Activated CD4-positive, alpha-beta memory T cell treated with anti-CD3 and anti-CD28 coated beads, Interleukin-2, amount 10 ng/mL, durations not matched to agents 7 days and 5 days (primary cell): ENCODE data around the gene ZNF280B. TPM values are rescaled to one million over a fixed set of nuclear protein-coding genes. Genes with fewer than 3 reads are reported as not detected.

ENCODE experiments used
- CTCF ChIA-PET: fragments of 350-600 bp; sonication (Branson Sonifier 250); formaldehyde crosslinking; loops from one replicate; lab custom pipeline; 2021; ENCODE audit warnings: antibody characterized with exemption, inconsistent platforms; lab: Charles Lee
- POLR2A ChIA-PET: fragments of 350-600 bp; sonication (Branson Sonifier 250); formaldehyde crosslinking; loops from one replicate; lab custom pipeline; 2021; ENCODE audit warnings: antibody characterized with exemption; lab: Charles Lee
- DNase-seq: peaks from one replicate; pipeline ENCODE4 v3.0.0-alpha.2; 2020
- H3K27ac Mint-ChIP-seq: one replicate; pipeline ENCODE4 v1.8.0; 2021; ENCODE audit warnings: mild to moderate bottlenecking, mixed read lengths
- H3K27me3 Mint-ChIP-seq: one replicate; pipeline ENCODE4 v1.8.0; 2021; ENCODE audit warnings: mixed read lengths
- H3K36me3 Mint-ChIP-seq: one replicate; pipeline ENCODE4 v1.8.0; 2021; ENCODE audit warnings: low read depth, mixed read lengths
- H3K4me1 Mint-ChIP-seq: one replicate; pipeline ENCODE4 v1.8.0; 2021; ENCODE audit warnings: mixed read lengths
- H3K4me3 Mint-ChIP-seq: one replicate; pipeline ENCODE4 v1.8.0; 2021; ENCODE audit warnings: mild to moderate bottlenecking, mixed read lengths
- H3K9me3 Mint-ChIP-seq: one replicate; pipeline ENCODE4 v1.8.0; 2021; ENCODE audit warnings: mixed read lengths
- total RNA-seq, 2 experiments: library from RNA; stranded (reverse); gene quantifications; one replicate each; pipeline ENCODE4 v1.2.3, GENCODE V29; 2021

Gene ZNF280B
- total RNA-seq, 2 experiments from 2014 or later = 2.0 TPM

DNA sequence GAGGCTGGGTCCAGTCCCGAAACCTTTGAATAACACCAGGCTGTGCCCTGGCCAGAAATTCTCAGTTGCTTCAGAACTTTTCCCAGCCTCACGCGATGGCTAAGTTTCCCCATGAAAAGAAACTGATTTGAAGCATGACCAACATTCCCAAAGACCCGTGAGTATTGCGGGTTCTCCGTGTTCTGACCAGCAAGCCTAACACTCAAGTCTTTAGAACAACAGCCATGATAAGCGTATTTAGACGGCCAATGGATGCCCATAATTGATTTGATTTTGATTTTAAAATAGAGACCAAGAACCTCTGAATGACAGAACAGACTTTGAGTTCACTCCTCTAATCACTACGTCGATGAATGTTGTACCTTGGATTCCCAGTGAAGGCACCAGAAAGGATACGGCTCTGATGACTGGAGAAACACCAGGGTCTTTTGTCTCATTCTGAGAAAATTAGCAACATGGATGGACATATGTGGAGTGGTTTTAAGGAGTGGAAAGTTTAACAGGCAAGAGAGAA lies 43.9 kb downstream of the ZNF280B start:
- POLR2A ChIA-PET = no interaction called here
- no peak overlapping the region for H3K27ac Mint-ChIP-seq
- no peak for DNase-seq
- CTCF ChIA-PET = interaction anchor here (0.5 to 2.4 kb wide), 11 partner anchors 14 to 420 kb away, joined by 3 to 9 read pairs (median 4); no protein-coding TSS in a partner anchor
- H3K4me1 Mint-ChIP-seq = no peaks in the 10 kb centered on the region
- H3K9me3 Mint-ChIP-seq = peaks cover 12% of the 10 kb centered on the region
- no peak overlapping the region for H3K4me3 Mint-ChIP-seq
- H3K27me3 Mint-ChIP-seq = peaks cover 40% of the 10 kb centered on the region
- H3K36me3 Mint-ChIP-seq = peaks cover 3% of the 10 kb centered on the region

DNA sequence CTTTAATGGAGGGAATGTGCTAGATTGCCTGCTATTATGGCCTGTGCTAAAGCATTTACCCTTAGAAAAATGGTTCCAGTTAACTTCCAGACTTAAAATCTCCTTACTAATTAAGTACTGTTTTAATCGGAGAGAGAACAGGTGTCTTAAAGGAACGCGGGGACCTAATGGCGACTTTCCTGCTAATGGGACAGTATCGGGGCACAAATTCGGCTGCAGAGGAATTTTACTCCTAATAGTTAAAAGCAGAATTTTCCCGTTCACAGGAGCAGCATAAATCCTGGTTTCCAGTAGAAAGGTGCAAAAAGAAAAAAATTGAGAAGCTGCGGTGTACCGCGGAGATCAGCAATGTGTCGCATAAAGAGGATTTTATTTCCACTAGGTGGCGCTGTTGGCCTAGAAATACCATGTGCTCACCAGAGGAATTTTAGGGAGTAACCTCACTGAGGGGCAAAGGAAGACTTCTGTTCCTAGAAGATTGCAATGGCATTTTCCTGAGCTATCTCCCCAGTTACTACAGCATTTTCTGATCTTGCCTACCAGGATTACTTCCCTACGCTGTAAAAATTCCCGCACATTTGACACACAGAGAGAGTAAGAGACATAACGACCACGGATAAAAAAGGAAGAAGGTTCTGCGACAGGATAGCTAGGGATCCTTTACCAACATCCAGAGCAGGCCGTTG lies 44.5 kb downstream of the ZNF280B start:
- POLR2A ChIA-PET = no interaction called here
- Mint-ChIP-seq H3K27me3 (peaks cover 40% of the 10 kb centered on the region), H3K4me1 (no peaks in the 10 kb centered on the region), H3K27ac (no peak overlapping the region), H3K4me3 (no peak overlapping the region), H3K9me3 (peaks cover 15% of the 10 kb centered on the region), H3K36me3 (peaks cover 4% of the 10 kb centered on the region)
- CTCF ChIA-PET = interaction anchor here (0.5 to 2.4 kb wide), 12 partner anchors 9 to 421 kb away, joined by 3 to 9 read pairs (median 4); no protein-coding TSS in a partner anchor
- DNase-seq = peak; percentile 52

DNA sequence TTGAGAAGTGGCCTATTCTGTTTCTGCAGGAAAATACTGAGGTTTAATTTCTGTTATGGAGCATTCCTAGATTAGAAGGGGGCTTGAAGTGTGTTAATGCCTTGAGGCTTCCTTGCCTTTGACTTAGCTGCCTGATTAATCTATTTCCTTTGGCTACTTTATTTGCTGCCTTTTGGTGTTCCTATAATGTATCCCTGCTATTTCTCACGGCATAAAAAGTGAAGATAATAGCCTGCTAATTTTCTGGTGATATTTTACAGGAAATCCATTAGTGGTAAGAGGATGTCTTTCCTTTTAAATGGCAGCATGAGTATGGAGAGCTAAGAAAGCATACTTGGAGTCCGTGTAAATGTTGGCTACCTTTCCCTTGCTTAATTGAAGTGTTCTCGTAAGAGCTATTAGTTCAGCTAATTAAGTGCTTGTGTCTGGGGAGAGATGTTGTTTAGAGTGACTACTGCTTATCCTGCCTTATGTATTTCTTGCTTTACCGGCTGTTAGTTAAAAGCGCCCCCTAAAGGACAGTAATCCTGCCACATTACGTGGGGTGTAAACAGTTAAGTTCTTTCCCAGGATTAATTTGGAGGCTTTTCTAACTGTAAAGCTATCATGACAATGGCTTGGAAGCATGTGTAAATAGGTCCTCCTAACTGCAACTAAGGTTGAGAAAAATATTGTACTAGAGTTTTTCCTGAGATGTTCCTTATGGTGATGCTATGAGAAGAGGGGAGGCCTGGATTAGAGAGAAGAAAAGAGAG lies 45.6 kb downstream of the ZNF280B start:
- CTCF ChIA-PET = interaction anchor here (1.2 to 2.4 kb wide), 8 partner anchors 10 to 203 kb away, joined by 3 to 9 read pairs (median 4); no protein-coding TSS in a partner anchor
- Mint-ChIP-seq H3K4me1 (no peaks in the 10 kb centered on the region), H3K9me3 (peaks cover 22% of the 10 kb centered on the region), H3K36me3 (peaks cover 9% of the 10 kb centered on the region), H3K27ac (no peak overlapping the region), H3K4me3 (no peak overlapping the region), H3K27me3 (peaks cover 36% of the 10 kb centered on the region)
- DNase-seq = no peak
- POLR2A ChIA-PET = no interaction called here

DNA sequence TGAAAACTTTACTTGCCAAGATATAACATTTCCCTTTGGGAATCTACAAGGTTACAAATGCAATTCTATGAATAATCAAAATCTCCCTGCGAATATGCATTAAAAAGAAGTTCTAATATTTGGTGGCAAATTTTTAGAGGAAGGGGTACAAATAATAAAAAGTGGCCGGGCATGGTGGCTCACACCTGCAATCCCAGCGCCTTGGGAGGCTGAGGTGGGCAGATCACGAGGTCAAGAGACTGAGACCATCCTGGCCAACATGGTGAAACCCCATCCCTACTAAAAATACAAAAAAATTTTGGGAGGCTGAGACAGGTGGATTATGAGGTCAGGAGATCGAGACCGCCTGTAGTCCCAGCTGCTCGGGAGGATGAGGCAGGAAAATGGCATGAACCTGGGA lies 47.0 kb downstream of the ZNF280B start:
- peaks cover 31% of the 10 kb centered on the region for H3K27me3 Mint-ChIP-seq
- no peaks in the 10 kb centered on the region for H3K4me1 Mint-ChIP-seq
- H3K9me3 Mint-ChIP-seq = peaks cover 29% of the 10 kb centered on the region
- H3K27ac Mint-ChIP-seq = no peak overlapping the region
- ChIA-PET POLR2A (no interaction called here), CTCF (no interaction called here)
- H3K4me3 Mint-ChIP-seq = no peak overlapping the region
- peaks cover 9% of the 10 kb centered on the region for H3K36me3 Mint-ChIP-seq
- DNase-seq = no peak

DNA sequence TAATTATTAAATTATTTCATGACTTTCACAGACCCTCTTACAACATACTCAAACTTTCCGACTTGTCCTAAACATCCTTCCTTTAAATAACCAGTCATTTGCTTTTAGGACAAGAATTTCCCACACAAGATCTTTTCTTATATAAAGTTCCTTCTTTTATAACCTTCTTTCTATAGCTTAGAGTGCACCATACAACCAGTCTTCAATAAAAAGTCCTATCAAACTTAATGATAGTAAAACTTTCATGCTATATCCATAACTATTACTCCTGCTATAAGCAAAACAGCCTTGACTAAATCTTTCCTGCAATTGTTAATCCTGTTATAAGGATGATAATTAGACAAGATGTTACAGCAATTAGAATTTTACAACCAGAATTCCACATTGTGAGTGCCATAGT lies 47.4 kb downstream of the ZNF280B start:
- H3K27ac Mint-ChIP-seq = no peak overlapping the region
- H3K27me3 Mint-ChIP-seq = peaks cover 26% of the 10 kb centered on the region
- H3K36me3 Mint-ChIP-seq = peaks cover 9% of the 10 kb centered on the region
- H3K9me3 Mint-ChIP-seq = peaks cover 29% of the 10 kb centered on the region
- ChIA-PET CTCF (no interaction called here), POLR2A (no interaction called here)
- H3K4me1 Mint-ChIP-seq = no peaks in the 10 kb centered on the region
- DNase-seq = no peak
- H3K4me3 Mint-ChIP-seq = no peak overlapping the region

DNA sequence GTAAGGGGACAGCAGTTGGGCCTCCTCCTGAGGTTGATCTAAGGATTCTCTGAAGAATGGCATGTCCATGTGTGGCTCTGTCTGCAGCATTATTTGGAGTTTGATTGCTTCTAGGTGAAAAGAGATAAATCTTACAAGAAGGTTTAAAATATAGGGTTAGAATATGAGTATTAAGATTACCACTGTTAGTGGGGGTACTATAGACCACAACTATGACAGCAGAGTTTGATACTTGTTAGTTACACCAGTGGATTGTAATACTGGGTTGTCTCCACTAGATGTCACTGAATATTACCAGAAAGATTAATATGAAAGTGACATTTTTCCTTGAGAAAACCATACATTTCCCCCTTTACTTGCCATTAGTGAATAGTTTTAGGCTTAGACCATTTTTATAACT lies 47.9 kb downstream of the ZNF280B start:
- Mint-ChIP-seq H3K36me3 (peaks cover 9% of the 10 kb centered on the region), H3K4me3 (no peak overlapping the region), H3K27me3 (peaks cover 27% of the 10 kb centered on the region), H3K27ac (no peak overlapping the region), H3K4me1 (no peaks in the 10 kb centered on the region), H3K9me3 (peaks cover 29% of the 10 kb centered on the region)
- DNase-seq = no peak
- ChIA-PET CTCF (no interaction called here), POLR2A (no interaction called here)

DNA sequence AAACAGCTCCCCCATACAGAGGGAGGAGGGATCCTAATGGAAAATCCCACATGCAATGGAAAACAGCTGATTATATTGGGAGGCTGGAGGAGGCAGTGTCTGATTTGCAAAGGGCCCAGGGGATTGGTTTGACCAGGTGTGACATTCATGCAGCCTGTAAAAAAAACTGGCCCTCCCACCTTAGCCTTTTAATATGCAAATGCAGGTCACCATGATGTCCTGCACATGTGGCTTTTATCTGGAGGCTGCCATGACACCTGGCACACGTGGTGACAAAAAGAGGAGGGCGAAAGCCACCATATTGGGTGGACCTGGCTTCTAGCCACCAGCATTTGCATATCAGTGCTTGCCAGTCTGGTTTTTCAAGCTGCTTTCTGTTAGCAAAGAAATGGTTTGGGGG lies 48.5 kb downstream of the ZNF280B start:
- Mint-ChIP-seq H3K27ac (no peak overlapping the region), H3K4me3 (no peak overlapping the region), H3K27me3 (peaks cover 28% of the 10 kb centered on the region), H3K36me3 (peaks cover 9% of the 10 kb centered on the region), H3K4me1 (no peaks in the 10 kb centered on the region), H3K9me3 (peaks cover 29% of the 10 kb centered on the region)
- ChIA-PET CTCF (no interaction called here), POLR2A (no interaction called here)
- DNase-seq = no peak

DNA sequence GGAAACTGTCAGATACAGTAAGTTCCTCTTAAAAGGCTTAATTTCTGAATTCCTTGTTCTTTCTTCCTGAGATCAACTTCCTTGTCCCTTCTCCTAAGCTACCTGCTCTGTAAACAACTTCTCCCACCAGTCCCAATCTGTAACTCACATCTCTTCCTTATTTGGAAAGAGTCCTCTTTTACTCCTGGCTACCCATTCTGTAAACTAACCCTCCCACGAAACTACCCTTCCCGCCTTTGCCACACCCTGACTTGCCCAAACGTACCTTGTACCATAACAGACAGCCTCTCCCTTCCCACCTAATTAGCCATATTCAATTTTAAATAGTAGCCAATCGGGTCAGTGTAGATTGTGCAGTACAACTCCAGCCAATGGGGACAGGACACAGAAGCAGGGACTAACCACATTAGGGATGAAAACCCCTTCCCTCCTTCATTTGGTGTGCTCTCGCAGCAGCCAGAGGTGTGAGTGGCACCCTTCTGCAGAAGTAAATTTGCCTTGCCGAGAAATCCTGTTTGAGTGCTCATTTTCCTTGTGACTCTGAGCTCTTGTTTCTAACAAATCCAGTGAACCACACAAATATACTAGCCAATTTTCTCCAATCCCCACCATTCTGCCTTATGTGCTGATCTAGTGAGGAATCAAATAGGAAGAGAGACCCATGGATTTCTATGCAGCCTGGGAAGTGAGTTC lies 49.5 kb downstream of the ZNF280B start:
- H3K27me3 Mint-ChIP-seq = peaks cover 30% of the 10 kb centered on the region
- H3K4me1 Mint-ChIP-seq = no peaks in the 10 kb centered on the region
- POLR2A ChIA-PET = no interaction called here
- H3K36me3 Mint-ChIP-seq = peaks cover 9% of the 10 kb centered on the region
- no peak overlapping the region for H3K4me3 Mint-ChIP-seq
- CTCF ChIA-PET = interaction anchor here (0.9 to 1.4 kb wide), 2 partner anchors 8 to 29 kb away, joined by 3 to 4 read pairs; no protein-coding TSS in a partner anchor
- peaks cover 29% of the 10 kb centered on the region for H3K9me3 Mint-ChIP-seq
- H3K27ac Mint-ChIP-seq = no peak overlapping the region
- DNase-seq = no peak

DNA sequence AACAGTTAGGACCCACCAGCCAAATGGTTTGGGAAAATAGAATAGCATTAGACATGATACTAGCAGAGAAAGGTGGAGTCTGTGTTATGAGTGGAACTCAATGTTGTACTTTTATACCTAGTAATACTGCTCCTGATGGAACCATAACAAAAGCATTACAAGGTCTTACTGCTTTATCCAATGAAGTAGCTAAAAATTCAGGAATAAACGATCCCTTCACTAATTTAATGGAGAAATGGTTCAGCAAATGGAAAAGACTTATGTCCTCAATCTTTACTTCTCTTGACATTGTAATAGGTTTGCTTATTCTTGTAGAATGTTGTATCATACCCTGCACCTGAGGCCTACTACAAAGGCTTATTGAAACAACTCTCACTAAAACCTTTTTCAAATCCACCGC lies 50.2 kb downstream of the ZNF280B start:
- Mint-ChIP-seq H3K27ac (no peak overlapping the region), H3K4me3 (no peak overlapping the region), H3K36me3 (peaks cover 9% of the 10 kb centered on the region), H3K4me1 (no peaks in the 10 kb centered on the region), H3K9me3 (peaks cover 30% of the 10 kb centered on the region), H3K27me3 (peaks cover 32% of the 10 kb centered on the region)
- ChIA-PET POLR2A (no interaction called here), CTCF (interaction anchor here (0.9 to 1.4 kb wide), 2 partner anchors 9 to 28 kb away, joined by 3 to 4 read pairs; no protein-coding TSS in a partner anchor)
- DNase-seq = no peak

DNA sequence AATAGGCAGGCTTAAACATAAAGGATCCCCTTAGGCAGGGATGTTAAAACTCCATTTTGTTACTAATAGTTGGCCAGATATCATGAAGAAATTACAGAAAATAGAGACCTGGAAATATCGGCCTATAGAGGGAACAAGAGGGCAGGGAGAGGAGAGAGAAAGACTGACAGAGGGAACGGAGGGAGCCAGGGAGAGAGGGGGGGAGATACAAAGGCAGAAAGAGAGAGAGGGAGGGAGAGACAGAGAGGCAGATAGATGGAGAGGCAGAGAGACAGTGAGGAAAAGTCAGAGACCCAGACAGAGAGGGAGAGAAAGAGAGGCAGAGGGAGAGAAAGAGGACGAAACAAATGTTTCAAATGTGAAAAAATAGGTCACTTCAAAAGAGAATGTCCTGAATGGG lies 53.5 kb downstream of the ZNF280B start:
- H3K27ac Mint-ChIP-seq = no peak overlapping the region
- no peak for DNase-seq
- peaks cover 34% of the 10 kb centered on the region for H3K9me3 Mint-ChIP-seq
- peaks cover 9% of the 10 kb centered on the region for H3K36me3 Mint-ChIP-seq
- peaks cover 38% of the 10 kb centered on the region for H3K27me3 Mint-ChIP-seq
- no peak overlapping the region for H3K4me3 Mint-ChIP-seq
- POLR2A ChIA-PET = no interaction called here
- CTCF ChIA-PET = no interaction called here
- no peaks in the 10 kb centered on the region for H3K4me1 Mint-ChIP-seq

DNA sequence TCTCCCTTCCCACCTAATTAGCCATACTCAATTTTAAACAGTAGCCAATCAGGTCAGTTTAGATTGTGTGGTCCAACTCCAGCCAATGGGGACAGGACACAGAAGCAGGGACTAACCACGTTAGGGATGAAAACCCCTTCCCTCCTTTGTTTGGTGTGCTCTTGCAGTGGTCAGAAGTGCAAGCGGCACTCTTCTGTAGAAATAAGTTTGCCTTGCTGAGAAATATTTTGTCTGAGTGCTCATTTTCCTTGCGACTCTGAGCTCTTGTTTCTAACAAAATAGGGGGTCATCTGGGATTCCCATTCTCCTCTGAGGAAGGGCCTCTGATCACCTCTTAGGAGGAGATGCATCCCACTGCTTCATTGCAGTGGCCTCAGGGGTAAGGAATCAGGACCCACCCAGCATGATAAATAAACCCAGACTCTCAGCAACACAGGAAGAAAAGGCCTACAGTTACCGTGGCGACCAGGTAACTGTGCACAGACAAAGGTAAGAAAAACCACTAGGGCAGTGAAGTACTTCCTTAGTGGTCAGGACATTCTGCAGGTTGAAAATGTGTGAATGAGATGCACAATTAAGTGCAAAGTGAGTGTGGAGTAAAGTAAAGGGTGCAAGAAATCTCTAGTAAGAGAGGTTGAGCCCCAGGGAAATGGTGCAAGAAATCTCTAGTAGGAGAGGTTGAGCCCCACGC lies 55.4 kb downstream of the ZNF280B start:
- Mint-ChIP-seq H3K36me3 (no peaks in the 10 kb centered on the region), H3K4me3 (no peak overlapping the region), H3K27me3 (peaks cover 50% of the 10 kb centered on the region), H3K4me1 (no peaks in the 10 kb centered on the region), H3K27ac (no peak overlapping the region), H3K9me3 (peaks cover 16% of the 10 kb centered on the region)
- no peak for DNase-seq
- CTCF ChIA-PET = no interaction called here
- POLR2A ChIA-PET = no interaction called here

DNA sequence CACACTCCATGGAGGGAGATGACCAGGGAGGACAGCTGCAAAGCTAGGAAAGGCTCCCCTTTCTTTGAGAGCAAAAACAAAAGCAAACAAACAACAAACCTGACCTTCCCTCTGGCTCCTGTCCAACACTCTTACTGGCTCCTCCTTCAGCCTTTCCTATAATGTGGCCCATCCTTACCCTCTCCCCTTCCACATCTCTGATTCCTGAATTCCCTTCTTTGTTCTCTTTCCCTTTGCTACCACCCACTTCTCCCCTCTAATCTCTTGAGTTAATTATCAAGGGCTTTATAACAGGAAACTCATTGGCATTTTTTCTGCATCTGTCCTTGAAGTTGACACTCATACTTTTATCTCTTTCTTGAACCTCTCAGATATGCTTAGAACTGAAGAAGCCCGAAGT lies 56.3 kb downstream of the ZNF280B start:
- Mint-ChIP-seq H3K27ac (no peak overlapping the region), H3K4me1 (no peaks in the 10 kb centered on the region), H3K4me3 (no peak overlapping the region), H3K9me3 (peaks cover 8% of the 10 kb centered on the region), H3K27me3 (peaks cover 55% of the 10 kb centered on the region), H3K36me3 (no peaks in the 10 kb centered on the region)
- DNase-seq = no peak
- CTCF ChIA-PET = no interaction called here
- POLR2A ChIA-PET = no interaction called here
